IMR-90 (cell line): Measurements from ENCODE around the gene LDLRAD4.

Experiments
- FOS ChIP-seq: fragments of 150-350 bp; IDR thresholded peaks from 2 replicates; pipeline ENCODE4 v1.6.1; 2016; ENCODE audit warnings: low read depth, low read length
- MAFK ChIP-seq: IDR thresholded peaks from 2 replicates; pipeline ENCODE4 v1.6.1; 2012; ENCODE audit warnings: low read depth, low read length, improper control_type of control experiment
- POLR2A ChIP-seq: IDR thresholded peaks from 2 replicates; pipeline ENCODE4 v1.6.1; 2012; ENCODE audit warnings: mild to moderate bottlenecking, low read depth, low read length
- RAD21 ChIP-seq: IDR thresholded peaks from 2 replicates; pipeline ENCODE4 v1.6.1; 2012; ENCODE audit warnings: low read length, improper control_type of control experiment
- TF ChIP-seq, protein P1 (sequence below): conservative IDR thresholded peaks from 2 replicates; pipeline ENCODE4 v1.5.1; 2012; ENCODE audit warnings: mild to moderate bottlenecking, low read depth, low read length, improper control_type of control experiment

DNA sequence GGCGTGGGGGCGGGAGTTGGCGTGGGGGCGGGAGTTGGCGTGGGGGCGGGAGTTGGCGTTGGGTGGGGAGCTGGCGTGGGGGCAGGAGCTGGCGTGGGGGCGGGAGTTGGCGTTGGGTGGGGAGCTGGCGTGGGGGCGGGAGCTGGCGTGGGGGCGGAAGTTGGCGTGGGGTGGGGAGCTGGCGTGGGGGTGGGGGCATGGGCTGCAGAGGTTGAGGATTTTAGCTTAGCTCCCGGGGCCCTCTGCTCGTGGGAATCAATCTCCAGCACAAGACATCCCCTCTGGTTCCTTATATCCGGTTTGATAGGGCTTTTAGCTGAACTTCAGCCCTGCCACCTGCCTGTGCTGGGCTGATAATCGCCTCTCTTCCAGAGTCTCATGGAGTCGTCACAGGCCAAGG is 177.0 kb downstream of the LDLRAD4 start:
- TF ChIP-seq, protein P1, sequence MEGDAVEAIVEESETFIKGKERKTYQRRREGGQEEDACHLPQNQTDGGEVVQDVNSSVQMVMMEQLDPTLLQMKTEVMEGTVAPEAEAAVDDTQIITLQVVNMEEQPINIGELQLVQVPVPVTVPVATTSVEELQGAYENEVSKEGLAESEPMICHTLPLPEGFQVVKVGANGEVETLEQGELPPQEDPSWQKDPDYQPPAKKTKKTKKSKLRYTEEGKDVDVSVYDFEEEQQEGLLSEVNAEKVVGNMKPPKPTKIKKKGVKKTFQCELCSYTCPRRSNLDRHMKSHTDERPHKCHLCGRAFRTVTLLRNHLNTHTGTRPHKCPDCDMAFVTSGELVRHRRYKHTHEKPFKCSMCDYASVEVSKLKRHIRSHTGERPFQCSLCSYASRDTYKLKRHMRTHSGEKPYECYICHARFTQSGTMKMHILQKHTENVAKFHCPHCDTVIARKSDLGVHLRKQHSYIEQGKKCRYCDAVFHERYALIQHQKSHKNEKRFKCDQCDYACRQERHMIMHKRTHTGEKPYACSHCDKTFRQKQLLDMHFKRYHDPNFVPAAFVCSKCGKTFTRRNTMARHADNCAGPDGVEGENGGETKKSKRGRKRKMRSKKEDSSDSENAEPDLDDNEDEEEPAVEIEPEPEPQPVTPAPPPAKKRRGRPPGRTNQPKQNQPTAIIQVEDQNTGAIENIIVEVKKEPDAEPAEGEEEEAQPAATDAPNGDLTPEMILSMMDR: no peak
- no peak for TF ChIP-seq RAD21
- TF ChIP-seq FOS: no peak
- TF ChIP-seq MAFK: no peak
- TF ChIP-seq POLR2A: no peak
